ENCODE results near the gene KLHL17.
A peak's percentile ranks its signal among the peaks of the same experiment; 100 is the strongest.
"Not testable (repeated sequence)": the region's sequence is repeated elsewhere in the genome, so short reads cannot be mapped to it uniquely, and the experiment has no call there.

Gene KLHL17

DNA sequence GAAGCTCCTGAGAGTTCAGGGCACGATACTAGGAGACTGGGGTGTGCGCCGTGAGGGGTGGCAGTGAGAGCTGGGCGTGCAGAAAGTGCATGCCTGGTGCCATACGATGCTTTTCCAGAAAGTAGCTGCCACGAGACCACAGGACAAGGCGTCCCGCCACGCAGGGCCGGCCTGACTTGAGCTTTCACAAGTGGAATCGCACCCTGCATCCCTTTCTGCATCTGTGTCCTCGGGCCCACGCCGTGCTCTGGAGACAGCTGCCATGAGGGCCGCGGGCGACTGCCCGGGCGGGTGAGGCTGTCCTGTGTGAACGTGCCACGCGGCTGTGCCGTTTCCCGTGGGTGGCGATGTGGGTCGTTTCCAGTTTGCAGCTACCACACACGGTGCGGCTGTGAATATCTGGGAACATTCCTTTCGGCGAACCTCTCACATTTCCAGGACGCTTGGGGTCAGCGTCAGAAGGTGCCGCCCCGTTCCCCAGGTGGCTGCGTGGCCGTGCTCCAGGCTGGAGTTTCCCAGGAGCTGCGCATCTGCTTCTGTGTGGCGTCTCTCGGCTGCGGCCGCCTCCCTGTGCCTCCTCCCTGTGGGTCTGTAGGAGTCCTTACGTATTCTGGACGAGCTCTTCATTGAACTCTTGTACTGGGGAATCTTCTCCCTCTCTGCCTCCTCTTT lies 22.5 kb downstream of the KLHL17 start:
- no peak for DNase-seq

DNA sequence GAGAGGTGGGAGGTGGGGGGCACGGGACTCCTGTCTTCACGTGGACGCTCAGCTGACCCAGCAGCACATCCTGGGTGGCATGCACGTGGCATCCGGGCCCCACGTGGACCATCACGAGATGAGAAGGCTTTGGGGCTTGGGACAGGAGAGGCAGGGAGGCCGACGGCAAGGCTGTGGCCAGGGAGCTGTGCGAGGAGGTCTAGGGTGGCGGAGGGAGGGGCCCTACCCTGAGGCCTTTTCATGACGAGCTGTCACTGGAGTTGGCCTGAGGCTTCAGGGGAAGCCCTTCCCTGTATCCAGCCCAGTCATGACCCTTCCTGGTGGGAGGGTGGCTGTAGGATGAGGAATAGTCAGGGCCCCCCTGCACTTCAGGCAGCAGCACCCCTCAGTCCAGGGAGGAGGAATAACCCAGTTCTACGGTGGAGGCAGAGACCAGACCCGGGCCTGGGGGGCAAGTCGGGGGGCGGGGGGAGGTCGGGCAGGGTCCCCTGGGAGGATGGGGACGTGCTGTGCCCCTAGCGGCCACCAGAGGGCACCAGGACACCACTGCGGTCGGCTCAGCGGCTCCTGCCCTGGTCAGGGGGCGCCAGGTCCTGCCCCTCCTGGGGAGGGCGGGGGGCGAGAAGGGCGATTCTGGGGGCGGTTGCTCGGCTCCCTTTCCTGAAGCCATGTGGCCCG lies 23.6 kb downstream of the KLHL17 start:
- DNase-seq: peak; percentile 68

DNA sequence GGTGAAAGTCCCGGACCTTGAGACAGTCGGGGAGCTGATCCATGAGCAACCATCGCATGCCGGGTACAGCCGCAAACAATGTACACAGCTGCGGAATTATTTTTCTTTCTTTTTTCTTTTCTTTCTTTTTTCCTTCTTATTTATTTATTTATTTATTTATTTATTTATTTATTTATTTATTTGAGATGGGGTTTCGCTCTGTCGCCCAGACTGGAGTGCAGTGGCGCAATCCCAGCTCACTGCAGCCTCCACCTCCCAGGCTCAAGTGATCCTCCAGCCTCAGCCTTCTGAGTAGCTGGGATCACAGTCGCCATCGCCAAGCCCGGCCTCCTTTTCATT lies 24.1 kb downstream of the KLHL17 start:
- no peak for DNase-seq

DNA sequence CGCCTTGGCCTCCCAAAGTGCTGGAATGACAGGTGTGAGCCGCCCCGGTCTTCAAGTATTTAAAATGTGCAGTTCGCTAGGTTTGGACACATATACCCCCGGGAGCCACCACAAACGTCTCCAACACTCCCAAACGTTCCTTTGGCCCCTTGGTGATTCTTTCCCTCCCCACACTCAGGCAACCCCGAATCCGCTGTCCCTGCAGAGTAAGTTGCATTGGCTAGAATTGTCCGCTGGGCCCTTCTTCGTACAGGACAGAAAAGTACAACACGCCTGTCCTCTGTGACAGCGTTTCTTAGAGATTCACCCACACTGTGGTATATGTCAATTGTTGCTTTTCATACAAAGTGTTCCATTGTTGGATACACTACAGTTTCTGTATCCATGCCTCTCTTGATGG lies 24.7 kb downstream of the KLHL17 start:
- no peak for DNase-seq

DNA sequence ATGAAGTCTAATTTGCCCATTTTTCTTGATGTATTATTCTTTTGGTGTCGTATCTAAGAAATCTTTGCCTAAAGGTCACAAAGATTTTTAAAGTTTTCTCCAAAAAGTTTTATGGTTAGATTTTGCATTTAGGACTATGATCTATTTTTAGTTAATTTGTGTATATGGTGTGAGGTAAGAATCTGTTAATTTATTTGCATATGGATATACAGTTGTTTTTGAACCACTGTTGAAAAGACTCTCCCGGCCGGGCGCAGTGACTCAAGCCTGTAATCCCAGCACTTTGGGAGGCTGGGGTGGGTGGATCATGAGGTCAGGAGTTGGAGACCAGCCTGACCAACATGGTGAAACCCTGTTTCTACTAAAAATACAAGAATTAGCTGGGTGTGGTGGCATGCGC lies 27.7 kb downstream of the KLHL17 start:
- DNase-seq: not testable (repeated sequence)

DNA sequence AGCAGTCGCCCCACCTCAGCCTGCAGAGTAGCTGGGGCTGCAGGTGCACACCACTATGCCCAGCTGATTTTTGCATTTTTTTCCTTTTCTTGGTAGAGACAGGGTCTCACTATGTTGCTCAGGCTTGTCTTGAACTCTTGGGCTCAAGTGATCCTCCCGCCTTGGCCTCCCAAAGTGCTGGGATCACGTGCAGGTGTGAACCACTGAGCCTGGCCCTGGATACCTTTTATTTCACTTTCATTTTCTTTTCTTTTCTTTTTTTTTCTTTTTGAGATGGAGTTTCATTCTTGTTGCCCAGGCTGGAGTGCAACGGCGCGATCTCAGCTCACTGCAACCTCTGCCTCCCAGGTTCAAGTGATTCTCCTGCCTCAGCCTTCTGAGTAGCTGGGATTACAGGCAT lies 30.9 kb downstream of the KLHL17 start:
- DNase-seq: not testable (repeated sequence)

DNA sequence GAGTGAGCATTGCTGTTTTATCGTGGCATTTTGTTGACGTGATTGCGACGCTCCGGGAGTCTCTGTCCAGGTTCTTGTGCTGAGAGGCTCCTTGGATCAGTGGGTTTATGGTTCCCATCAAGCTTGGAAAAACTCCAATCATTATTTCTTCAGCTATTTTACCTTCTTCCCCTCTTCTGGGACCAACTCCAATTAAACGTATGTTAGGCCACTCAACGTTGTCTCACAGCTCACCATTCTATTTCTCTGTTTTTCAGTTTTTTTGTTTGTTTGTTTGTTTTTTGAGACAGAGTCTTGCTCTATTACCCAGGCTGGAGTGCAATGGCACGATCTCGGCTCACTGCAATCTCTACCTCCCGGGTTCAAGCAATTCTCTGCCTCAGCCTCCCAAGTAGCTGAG lies 31.5 kb downstream of the KLHL17 start:
- no peak for DNase-seq

DNA sequence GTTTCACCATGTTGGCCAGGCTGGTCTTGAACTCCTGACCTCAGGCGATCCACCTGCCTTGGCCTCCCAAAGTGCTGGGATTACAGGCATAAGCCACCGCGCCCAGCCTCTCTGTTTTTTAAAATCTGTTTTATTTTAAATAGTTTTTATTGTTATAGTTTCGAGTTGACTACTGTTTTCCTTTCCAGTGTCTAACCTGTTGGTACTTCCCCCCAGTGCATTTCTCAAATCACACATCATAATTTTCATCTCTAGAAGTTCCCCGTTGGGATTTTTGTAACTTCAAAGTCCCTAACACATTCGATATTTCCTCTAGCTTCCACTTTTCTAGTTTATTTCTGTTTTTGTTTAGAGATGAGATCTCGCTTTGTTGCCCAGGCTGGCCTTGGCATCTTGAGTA lies 32.0 kb downstream of the KLHL17 start:
- no peak for DNase-seq

DNA sequence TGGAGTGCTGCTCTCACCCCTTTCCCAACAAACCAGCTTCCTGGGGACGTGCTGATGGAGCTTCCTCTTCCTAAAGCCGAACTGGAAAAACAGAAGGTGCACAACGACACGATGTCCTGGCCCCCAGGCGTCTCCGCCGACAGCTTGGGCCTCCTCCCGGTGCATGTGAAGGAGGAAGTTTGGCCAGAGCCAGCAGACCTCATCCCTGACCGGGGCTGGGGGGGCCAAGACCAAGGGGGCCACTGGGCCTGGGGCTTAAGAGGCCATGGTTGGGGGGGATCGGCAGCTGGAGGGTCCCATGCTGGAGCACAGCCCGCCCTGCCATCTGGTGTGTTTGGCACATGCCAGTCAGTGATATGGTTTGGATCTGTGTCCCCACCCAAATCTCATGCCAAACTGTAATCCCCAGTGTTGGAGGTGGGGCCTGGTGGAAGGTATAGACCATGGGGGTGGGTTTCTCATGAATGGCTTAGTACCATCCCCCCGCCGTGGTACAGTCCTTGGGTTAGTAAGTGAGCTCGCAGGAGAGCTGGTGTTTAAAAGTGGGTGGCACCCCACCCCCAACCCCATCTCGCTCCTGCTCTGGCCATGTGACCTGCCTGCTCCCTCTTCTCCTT lies 33.1 kb downstream of the KLHL17 start:
- no peak for DNase-seq

DNA sequence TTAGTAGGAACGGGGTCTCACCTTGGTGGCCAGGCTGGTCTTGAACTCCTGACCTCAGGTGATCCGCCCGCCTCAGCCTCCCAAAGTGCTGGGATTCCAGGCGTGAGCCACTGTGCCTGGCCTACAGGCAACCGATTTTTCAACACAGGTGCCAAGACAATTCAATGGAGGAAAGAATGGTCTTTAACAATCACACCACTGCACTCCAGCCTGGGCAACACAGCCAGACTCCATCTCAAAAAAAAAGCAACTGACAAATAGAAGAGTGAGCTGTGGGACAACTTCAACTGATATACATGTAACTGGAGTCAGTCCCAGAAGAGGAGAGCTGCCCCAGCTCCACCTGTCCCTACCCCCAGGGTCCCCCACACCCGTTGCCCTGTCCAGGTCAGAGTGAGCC lies 34.2 kb downstream of the KLHL17 start:
- not testable (repeated sequence) for DNase-seq

DNA sequence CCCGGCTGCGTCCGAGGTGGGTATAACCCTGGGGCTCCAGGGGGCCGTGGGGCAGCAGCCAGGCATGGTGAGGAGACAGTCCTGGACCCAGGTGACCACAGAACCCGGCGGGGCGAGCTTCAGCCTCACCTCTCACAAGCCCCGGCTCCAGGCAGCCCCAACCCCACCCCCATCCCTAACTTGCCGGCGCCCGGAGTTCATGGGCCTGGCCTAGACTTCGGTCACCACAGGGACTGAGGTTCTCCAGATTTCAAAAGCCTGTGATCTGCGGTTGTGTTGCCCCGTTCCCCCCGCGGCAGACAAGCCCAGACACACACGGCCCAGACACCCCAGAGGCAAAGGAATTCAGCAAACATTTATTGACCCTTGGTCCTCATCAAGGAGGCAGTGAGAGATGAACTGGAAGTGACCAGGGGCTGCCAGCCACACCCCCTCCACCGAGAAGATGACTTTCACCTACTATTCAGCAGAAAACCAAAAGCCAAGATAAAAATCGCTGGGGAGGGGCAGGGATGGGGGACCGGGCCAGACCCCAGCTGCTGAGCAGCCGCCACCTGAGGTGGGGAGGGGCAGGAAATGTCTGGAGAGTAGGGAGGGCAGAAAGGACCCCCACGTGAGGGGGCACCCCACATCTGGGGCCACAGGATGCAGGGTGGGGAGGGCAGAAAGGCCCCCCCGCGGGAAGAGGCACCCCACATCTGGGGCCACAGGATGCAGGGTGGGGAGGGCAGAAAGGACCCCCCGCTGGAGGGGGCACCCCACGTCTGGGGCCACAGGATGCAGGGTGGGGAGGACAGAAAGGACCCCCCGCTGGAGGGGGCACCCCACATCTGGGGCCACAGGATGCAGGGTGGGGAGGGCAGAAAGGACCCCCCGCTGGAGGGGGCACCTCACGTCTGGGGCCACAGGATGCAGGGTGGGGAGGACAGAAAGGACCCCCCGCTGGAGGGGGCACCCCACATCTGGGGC lies 35.6 kb downstream of the KLHL17 start:
- DNase-seq: no peak

DNA sequence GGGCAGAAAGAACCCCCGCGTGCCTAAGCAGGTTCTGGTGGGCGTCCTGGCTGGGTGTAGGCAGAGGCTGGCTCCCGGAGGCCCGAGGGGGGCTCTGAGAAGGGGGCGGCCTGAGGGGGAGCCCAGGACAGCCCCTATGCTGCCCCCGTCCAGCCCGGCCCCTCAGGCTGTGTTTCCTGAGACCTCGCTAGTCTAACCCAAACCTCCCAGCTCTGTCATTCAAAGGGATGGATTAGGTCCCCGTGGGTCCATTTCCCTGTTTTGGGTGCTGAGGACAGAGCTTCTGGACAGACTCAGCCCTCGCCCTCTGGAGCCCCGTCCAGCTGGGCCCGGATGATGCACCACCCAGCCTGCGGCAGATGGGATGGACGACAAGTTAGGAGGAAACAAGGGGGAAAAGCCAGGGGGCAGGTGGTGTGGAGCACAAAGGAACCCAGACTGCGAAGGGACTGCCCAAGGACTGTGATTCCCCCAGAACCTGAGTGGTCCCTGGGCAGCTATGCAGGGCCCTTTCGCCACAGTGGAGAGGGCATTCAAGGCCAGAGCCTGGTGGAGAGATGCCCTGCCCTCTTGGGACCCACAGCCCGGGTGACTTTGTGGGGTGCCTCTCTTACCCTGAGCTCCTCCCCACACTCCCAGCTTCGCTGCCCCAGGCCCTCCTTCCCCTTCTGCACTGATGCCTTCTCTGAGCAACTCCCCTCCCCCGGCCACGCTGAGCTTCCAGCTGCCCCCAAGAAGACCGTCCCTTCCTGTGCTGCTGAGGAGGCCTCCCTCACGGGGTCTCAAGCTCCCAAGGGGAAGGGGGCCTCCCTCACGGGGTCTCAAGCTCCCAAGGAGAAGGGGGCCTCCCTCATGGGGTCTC lies 36.7 kb downstream of the KLHL17 start:
- DNase-seq: no peak

DNA sequence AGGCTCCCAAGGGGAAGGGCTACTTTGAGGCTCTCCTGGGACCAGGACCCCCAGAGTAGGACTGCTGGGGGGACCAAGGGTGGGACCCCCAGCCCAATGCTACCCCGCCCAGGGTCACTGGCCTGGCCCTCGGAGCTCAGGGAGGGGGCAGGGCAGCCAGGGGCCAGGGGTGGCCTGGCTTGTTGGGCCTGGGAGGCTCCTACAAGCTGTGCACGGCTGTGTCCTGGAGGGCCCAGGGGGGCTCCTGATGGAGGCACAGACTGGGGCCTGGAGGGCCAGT lies 37.3 kb downstream of the KLHL17 start:
- DNase-seq: no peak

DNA sequence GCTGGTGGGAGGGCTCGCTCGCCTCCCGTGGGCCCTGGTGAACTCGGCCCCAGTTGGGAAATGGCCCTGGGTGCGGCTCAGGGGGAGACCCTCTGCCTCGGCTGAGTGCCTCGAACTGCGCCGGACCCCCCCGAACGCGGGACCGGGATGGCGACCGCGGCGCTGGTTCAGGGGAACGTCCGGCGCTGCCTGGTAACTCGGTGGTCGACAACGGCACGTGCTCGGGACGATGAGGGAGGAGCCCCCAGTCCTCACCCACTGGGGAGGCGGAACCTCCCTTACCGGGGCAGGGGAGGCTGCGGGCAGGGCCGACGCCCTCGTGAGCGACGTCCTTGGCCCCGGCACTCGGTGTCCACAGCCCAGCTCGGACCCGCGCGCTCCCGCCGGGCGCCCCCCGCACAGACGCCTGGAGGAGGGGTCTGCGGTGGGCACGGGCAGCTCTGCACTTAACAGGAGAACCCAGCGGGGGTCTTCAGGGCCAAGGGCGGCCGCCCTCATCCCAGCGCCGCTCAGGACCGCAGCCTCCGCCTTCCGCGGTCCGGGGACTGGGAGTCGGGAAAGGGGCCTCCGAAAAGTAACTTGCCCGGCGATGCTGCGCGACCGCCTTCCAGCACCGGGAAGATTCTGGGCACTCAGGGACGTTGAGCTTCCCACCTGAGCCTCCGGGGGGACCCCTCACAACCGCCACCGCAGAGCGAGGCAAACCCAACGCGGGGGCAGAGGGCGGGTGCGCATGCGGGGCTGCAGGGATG lies 37.8 kb downstream of the KLHL17 start:
- no peak for DNase-seq

DNA sequence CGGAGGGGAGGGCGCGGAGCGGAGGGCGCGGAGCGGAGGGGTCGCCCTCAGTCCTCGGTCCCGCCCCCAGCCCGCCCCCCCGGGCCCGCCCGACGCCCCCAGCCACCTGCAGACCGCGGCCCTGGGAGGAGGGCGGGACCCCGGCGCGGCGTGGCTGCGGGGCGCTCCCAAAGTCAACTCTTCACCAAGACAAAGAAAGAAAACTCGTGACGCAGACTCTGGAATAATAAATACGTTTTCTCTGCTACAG lies 38.3 kb downstream of the KLHL17 start:
- DNase-seq: no peak

DNA sequence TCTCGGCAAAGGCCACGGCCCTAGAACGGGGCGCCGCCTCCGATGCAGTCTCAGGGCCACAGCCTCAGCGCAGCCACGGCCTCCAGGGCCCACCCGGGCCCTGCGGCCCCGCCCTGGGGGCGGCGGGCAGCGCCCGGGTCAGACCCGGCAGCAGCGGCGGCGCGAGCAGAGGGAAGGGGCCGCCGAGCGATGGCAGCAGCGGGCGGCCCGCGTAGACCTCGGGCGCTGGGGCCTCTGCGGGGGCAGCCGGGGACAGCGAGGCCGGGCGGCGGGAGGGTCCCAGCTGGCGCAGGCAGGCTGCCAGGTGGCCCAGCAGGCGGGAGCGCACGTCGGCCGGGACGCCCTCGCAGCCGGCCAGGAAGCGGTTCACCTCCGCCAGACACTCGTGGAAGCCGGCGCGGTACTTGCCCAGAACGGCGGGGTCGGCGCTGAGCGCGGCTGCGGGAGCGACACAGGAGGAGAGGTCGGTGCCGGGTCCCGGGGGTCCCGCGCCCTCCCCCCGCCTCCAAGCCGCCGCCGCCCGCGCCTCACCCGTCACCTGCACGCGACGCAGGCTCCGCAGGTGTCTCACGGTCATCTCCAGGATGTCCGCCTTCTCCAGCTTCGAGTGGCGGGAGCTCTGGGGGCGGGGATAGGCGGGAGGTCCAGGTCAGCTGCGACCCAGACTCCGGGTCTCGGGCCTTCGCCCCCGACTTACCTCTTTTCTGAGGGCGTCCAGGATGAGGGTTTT lies 38.8 kb downstream of the KLHL17 start:
- no peak for DNase-seq

DNA sequence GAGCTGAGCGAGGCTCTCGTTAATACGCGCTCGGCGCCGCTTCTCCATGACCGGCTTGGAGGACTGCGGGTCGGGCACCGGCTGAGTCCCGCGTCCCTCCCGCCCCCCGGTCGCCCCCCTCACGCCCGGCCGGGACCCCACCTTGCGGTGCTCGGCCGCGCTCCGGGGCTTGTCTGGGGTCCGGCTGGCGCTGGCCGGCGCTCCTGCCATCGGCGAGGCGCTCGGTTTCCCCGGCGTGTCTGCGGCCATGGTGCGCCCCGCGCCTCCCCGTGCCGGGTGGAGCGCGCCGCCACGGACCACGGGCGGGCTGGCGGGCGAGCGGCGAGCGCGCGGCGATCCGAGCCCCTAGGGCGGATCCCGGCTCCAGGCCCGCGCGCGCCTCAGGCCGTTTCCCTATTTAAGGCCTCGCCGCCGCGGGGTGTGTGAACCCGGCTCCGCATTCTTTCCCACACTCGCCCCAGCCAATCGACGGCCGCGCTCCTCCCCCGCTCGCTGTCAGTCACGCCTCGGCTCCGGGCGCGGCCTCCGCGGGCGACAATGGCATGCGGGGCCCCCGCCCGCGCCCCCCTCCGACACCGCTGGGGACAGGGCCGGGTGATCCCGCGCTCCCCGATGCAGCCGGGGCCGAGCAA lies 39.5 kb downstream of the KLHL17 start, which contains the start of gene HES4:
Gene HES4, minus strand, starts transcription at position 373 of the 632 bp plus-strand sequence. Its CDS starts 124 bp downstream, at position 249.
- peak; percentile 64 for DNase-seq

DNA sequence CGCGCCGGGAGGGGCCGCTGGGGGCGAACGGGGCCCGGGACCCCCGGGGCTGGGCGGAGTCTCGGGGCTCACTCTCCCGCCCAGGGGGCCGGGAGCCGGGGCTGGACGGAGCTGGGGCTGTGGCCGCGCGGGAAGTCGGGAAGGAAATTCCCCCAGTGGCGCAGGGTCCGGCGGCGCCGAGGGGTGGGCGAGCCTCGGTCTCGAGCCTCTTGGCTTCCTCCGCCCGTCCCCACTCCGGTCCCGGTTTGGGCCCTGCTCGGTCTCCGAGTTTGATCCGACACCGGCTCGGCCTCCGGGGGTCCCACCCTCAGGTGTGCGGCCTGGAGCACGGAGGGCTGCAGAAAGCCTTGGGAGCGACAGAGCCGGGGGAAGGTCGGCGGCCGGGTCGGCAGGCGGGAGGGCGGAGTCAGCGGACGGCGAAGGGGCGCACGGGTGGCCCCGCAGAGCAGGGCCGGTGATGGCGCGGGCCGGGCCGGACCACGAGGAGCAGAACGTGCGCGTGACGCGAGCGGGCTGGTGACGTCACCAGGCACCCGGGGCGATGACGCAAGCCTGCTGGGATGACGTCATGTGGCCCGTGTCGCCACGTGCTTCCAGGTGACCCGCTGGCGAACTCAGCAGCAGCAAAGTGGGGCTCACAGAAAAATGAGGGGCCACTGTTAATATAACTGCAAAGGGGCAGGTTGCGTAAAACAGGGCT lies 40.1 kb downstream of the KLHL17 start:
- DNase-seq: peak; percentile 70

DNA sequence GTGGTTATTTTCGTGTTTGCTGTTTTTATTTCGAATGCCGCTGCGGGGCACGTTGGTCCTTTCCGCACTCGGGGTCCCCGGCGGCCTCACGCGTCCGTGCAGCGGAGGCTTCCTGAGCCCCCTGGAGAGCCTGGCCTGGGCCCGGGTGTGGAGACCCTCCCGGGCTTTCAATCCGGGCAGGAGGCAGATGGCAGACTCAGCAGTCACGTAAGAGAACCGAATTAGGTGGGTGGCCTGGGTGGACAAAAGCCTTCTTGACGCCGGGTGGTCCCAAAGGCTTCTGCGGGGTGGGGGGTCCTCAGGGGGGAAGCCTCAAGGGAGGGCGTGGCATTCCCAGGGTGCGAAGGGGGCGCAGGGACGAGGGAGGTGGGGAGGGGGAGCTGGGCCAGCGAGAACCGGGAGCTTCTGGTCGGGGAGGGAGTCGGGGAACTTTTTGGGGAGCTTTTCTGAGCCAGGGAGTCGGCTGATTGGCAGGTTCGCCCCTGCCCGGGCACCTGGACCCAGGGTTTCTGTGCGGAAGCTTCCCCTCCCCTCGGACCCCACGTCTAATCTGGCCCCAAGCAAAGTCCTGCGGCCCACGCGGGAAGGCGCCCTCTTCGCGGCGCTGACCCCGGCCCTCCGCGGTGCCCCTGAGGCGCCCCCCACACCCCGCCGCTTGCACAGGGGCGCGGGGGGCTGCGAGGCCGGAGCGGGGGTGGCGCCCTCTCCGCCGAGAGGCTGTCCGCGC lies 40.8 kb downstream of the KLHL17 start:
- no peak for DNase-seq

All from activated naive CD4-positive, alpha-beta T cell treated with Interleukin-2 at 50 U/mL for 16 hours (primary cell).